Neural crest cell (in vitro differentiated cells): Measurements from ENCODE around the gene RASA3. TPM values are rescaled to one million over a fixed set of nuclear protein-coding genes. Genes with fewer than 3 reads are reported as not detected.

Source experiments
- DNase-seq: peaks from one replicate; pipeline ENCODE4 v3.0.0; 2021; ENCODE audit warnings: low read depth, mixed read lengths, low spot score
- H3K27ac Mint-ChIP-seq: one replicate; pipeline ENCODE4 v1.8.0; 2021; ENCODE audit warnings: mild to moderate bottlenecking, mixed read lengths; ENCODE audit not compliant: unreplicated experiment
- H3K27me3 Mint-ChIP-seq: 2 replicates; pipeline ENCODE4 v1.8.0; 2021; ENCODE audit warnings: low read depth, mild to moderate bottlenecking, mixed read lengths
- H3K36me3 Mint-ChIP-seq: 2 replicates; pipeline ENCODE4 v1.8.0; 2021; ENCODE audit warnings: low read depth, mild to moderate bottlenecking, mixed read lengths
- H3K4me1 Mint-ChIP-seq: 2 replicates; pipeline ENCODE4 v1.8.0; 2021; ENCODE audit warnings: mixed read lengths
- H3K4me3 Mint-ChIP-seq: one replicate; pipeline ENCODE4 v1.8.0; 2021; ENCODE audit warnings: mild to moderate bottlenecking, mixed read lengths
- H3K9me3 Mint-ChIP-seq: 2 replicates; pipeline ENCODE4 v1.8.0; 2021; ENCODE audit warnings: mixed read lengths
- CTCF ChIP-seq: fragments of 200-600 bp; sonication (generic); conservative IDR thresholded peaks from 2 replicates; pipeline ENCODE4 v1.5.0; 2021; ENCODE audit warnings: antibody characterized with exemption, mild to moderate bottlenecking
- total RNA-seq: library from RNA; stranded (reverse); gene quantifications from 2 replicates; pipeline ENCODE4 v1.2.1, GENCODE V29; 2021

RASA3 gene
- total RNA-seq, 1 donor from 2014 or later, result 29.5 TPM

DNA sequence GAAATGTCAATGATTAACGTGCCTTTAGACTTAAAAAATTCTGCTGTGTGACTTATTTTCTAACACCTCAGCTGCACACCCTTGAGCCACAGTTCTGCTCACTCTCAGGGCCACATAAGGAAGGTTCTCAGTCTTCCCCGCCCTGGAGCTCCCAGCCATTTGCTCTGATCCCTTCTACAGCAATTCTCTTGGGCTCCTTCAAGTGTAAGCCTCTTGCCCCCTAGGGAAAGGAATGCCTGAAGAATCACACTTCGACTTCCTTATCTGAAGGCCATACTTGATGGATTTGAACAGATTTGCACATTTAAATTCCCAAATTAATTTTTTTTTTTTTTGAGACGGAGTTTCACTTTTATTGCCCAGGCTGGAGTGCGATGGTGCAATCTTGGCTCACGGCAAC lies 44.2 kb downstream of the RASA3 start:
- H3K9me3 Mint-ChIP-seq, result peaks cover 9% of the 10 kb centered on the region
- H3K36me3 Mint-ChIP-seq, result peaks cover 17% of the 10 kb centered on the region
- no peaks in the 10 kb centered on the region for H3K27me3 Mint-ChIP-seq
- no peak overlapping the region for H3K4me3 Mint-ChIP-seq
- no peak for DNase-seq
- no peak for TF ChIP-seq CTCF
- H3K27ac Mint-ChIP-seq, result no peak overlapping the region
- H3K4me1 Mint-ChIP-seq, result no peaks in the 10 kb centered on the region

DNA sequence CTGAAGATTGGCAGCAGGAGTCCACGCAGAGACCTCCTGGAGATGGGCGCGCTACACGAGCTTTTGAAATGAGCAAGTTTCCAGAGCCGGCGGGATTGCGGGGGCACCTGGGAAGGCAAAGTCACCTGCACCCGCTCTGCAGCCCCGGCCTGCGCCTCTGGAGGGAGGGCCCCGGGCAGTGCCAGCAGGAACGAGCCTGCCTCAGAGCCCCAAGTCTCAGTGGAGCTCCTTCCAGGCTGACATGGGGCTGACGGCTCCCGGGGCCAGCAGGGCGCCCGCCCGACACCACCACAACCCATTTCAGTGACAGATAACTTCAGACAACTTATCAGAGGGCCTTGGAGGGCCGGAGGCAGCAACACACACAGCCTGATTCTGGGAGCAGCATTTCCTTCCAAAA lies 45.0 kb downstream of the RASA3 start:
- Mint-ChIP-seq H3K27me3 (no peaks in the 10 kb centered on the region), H3K27ac (no peak overlapping the region), H3K4me1 (peaks cover 8% of the 10 kb centered on the region), H3K4me3 (no peak overlapping the region), H3K36me3 (peaks cover 17% of the 10 kb centered on the region), H3K9me3 (peaks cover 9% of the 10 kb centered on the region)
- no peak for DNase-seq
- TF ChIP-seq CTCF, result no peak

DNA sequence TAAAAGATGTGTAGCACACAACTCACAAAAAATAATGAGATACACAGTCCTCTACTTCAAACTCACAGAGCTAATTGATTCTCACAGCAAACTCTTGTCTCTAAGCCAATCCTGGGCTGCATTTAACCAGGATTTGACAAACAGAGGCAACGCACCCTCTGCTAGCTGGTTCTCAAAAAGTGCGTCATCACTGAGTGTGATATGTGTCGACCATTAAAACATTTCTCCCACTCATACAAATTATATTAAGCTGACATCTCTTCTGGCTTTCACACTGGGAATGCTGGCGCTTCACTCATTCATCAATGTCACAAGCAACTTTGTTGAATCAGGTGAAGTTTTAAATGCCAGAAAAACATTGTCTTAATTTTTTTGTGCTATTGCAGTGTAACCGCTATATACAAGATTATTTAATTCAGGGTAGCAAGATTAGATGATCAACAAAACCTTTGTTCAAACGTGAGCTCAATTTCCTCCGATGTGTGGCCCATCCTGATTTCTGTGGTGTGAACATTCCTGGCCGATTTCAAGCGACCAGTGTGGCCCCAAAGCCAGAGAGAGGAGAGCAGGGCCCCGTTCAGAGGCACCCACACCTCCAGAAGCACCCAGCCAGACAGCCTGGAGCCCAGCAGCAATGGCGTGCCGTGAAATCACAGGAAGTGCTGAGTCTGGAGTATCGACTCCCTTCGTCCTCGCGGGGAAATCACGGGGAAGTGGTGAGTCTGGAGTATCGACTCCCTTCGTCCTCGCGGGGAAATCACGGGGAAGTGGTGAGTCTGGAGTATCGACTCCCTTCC lies 49.4 kb downstream of the RASA3 start:
- TF ChIP-seq CTCF, result no peak
- Mint-ChIP-seq H3K9me3 (no peaks in the 10 kb centered on the region), H3K27ac (peak overlapping the region; percentile 12), H3K4me1 (peaks cover 30% of the 10 kb centered on the region), H3K27me3 (no peaks in the 10 kb centered on the region), H3K36me3 (peaks cover 11% of the 10 kb centered on the region), H3K4me3 (no peak overlapping the region)
- DNase-seq, result no peak

DNA sequence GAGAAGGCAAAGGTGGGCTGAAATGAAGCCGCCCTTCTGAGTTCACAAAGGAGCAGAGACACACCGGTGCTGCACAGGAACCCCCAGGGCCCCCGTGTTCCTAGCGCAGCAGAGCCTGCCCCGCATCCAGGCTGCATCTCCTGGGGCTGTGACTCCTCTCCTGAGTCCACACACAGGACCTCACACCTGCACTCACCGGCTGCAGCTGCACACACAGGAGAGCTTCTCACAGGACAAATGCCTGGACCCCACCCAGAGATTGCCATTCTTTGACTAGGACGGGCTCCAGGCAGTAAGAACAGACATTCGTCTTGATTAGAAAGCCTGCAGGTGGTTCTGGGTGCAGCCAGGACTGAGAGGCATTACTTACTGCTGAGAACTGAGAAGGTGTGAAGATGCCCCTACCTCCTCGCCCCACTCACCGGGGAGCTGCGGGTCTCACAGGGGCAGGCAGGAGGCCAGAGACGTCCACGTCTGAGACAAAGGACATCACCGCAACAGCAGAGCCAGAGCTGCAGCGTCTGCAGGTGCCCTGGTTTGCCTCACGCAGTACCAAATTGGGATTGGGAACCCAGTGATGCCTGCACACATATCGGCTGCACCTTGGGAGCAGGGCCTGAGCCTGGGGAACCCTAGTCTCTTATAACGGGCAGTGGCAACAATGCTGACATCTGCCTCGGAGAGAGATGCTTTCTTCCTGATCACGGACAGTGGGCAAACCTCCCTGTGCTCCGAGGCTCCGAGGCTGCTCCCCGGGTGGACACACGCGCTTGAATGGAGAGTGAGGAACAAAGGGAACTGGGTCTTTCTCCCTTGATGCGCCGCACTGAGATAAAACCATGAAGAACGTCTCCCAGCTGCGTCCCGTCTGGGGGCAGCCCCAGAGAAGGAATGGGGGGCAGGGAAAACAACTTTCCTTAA lies 50.4 kb downstream of the RASA3 start:
- H3K36me3 Mint-ChIP-seq, result peaks cover 11% of the 10 kb centered on the region
- H3K27ac Mint-ChIP-seq, result peak overlapping the region; percentile 47
- H3K4me3 Mint-ChIP-seq, result no peak overlapping the region
- DNase-seq, result no peak
- no peak for TF ChIP-seq CTCF
- no peaks in the 10 kb centered on the region for H3K27me3 Mint-ChIP-seq
- no peaks in the 10 kb centered on the region for H3K9me3 Mint-ChIP-seq
- H3K4me1 Mint-ChIP-seq, result peaks cover 38% of the 10 kb centered on the region

DNA sequence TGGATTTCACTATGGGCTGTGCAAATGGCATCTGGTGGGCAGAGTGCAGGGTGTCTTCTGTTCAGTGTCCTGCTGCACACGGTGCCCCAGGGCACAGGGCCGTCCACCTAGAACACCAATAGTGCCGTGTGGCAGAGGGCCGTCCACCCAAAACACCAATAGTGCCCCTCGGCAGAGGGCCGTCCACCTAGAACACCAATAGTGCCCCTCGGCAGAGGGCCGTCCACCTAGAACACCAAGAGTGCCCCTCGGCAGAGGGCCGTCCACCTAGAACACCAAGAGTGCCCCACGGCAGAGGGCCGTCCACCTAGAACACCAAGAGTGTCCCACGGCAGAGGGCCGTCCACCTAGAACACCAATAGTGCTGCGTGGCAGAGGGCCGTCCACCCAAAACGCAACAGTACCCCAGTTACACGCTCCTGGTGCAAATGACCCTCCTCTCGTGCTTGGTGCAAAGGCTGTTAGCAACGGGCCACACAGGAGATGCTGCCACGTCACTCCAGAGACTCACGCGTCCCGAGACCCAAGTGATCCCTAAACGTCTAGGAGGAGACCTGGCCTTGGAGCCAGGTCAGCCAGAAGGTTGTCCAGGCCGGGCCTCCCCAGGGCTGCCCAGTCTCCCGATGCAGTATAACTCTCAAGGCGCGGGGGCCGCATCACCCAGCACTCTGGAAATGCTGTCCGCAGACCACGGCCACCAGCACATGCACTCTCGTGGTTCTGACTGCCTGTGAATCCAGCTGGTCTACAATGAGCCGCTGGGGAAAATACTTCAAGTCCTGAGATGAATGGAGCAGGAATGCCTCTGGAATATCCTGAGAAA lies 51.5 kb downstream of the RASA3 start:
- DNase-seq, result no peak
- no peaks in the 10 kb centered on the region for H3K9me3 Mint-ChIP-seq

More for the DNA sequence above, 51.5 kb downstream of the RASA3 start:
- Mint-ChIP-seq H3K27ac (peak overlapping the region; percentile 47), H3K4me3 (no peak overlapping the region), H3K27me3 (no peaks in the 10 kb centered on the region), H3K36me3 (peaks cover 15% of the 10 kb centered on the region), H3K4me1 (peaks cover 48% of the 10 kb centered on the region)
- no peak for TF ChIP-seq CTCF
